ENCODE data around the gene LSS. TPM values are rescaled to one million over a fixed set of nuclear protein-coding genes. Genes with fewer than 3 reads are reported as not detected.

LSS gene
- total RNA-seq, 2 donors from 2014 or later: 56.7 to 85.2 TPM

DNA sequence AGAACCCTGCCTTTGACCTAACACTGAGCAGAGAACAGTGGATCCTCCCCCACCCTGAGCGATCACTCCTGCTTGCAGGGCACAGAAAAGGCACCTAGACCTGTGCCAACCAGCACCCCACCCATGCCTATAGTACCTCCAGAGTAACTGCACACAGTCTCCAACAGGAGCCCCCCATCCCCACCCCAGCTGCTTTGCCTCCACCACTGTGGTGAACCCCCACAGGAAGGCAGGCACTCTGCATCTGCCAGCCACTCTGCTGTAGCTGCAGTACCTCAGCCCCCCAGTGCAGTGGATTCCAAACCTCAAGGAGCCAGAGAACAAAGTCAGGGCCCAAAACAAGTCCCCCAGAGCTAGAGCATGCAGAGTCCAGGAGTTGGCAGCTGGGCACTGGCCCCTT is 55.0 kb downstream of the LSS start:
- Histone ChIP-seq H3K27me3 (ENCODE audit: control insufficient read depth, insufficient read depth, low read length, poor library complexity, severe bottlenecking) (no peaks in the 10 kb centered on the region), H3K9me3 (ENCODE audit: control insufficient read depth, low read length) (peaks cover 8% of the 10 kb centered on the region), H3K4me3 (ENCODE audit: low read length) (no peak overlapping the region), H3K9ac (ENCODE audit: extremely low read depth, low read length, poor library complexity, severe bottlenecking) (no peak overlapping the region), H3K36me3 (ENCODE audit: control insufficient read depth, insufficient read depth, low read length) (no peaks in the 10 kb centered on the region), H3K27ac (ENCODE audit: low read depth, low read length) (no peak overlapping the region), H3K4me1 (ENCODE audit: control insufficient read depth, insufficient read depth, low read length) (no peaks in the 10 kb centered on the region)
- Mint-ChIP-seq H3K27me3 (ENCODE audit: insufficient read depth) (no peaks in the 10 kb centered on the region), H3K4me1 (no peaks in the 10 kb centered on the region), H3K36me3 (ENCODE audit: low read depth) (peaks cover 14% of the 10 kb centered on the region), H3K9me3 (peaks cover 16% of the 10 kb centered on the region), H3K27ac (peak overlapping the region; percentile 74), H3K4me3 (no peak overlapping the region)
- no peak for DNase-seq
- TF ChIP-seq, protein P1, sequence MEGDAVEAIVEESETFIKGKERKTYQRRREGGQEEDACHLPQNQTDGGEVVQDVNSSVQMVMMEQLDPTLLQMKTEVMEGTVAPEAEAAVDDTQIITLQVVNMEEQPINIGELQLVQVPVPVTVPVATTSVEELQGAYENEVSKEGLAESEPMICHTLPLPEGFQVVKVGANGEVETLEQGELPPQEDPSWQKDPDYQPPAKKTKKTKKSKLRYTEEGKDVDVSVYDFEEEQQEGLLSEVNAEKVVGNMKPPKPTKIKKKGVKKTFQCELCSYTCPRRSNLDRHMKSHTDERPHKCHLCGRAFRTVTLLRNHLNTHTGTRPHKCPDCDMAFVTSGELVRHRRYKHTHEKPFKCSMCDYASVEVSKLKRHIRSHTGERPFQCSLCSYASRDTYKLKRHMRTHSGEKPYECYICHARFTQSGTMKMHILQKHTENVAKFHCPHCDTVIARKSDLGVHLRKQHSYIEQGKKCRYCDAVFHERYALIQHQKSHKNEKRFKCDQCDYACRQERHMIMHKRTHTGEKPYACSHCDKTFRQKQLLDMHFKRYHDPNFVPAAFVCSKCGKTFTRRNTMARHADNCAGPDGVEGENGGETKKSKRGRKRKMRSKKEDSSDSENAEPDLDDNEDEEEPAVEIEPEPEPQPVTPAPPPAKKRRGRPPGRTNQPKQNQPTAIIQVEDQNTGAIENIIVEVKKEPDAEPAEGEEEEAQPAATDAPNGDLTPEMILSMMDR (conservative IDR thresholded peaks at IDR 0.05): no peak
- WGBS, 2 experiments (ENCODE audit: insufficient coverage in 1 of 2, insufficient read length in 1 of 2): 90% methylated on average over 1 of the region's 1 CpG; no CpG with 5 or more reads in 1 of the 2 experiments

DNA sequence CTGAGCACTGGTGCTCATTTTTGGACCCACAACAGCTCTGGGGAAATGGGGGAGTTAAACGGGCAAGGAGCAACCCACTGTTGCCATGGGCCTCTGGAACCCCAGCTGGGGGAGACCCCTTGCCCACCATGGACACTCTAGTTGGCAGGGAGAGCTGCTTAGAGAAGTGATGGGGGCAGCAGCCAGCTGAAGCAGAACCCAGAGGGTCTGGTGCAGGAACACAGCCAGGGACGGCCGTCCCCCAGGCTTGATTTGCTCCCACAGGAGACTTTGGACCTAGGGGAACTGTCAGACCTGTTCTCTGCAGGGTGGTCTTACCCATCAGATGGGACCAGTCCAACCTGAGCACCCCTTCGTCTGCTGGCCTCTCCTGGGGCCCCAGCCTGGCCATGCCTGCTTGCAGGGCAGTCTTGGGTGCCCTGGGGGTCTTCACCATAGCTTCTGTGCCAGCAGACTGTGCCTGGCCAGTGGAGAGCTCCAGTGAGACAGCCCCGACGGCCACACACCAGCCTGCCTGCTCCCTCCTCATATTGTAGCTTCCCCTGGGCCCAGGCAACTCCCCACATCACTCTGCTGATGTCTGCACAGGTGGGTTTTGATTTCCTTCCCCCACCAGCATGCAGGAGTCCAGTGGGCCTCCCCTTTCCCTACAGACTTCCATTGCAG is 55.6 kb downstream of the LSS start:
- H3K27ac Mint-ChIP-seq: peak overlapping the region; percentile 74
- no peak overlapping the region for H3K4me3 ChIP-seq (ENCODE audit: low read length)

DNA sequence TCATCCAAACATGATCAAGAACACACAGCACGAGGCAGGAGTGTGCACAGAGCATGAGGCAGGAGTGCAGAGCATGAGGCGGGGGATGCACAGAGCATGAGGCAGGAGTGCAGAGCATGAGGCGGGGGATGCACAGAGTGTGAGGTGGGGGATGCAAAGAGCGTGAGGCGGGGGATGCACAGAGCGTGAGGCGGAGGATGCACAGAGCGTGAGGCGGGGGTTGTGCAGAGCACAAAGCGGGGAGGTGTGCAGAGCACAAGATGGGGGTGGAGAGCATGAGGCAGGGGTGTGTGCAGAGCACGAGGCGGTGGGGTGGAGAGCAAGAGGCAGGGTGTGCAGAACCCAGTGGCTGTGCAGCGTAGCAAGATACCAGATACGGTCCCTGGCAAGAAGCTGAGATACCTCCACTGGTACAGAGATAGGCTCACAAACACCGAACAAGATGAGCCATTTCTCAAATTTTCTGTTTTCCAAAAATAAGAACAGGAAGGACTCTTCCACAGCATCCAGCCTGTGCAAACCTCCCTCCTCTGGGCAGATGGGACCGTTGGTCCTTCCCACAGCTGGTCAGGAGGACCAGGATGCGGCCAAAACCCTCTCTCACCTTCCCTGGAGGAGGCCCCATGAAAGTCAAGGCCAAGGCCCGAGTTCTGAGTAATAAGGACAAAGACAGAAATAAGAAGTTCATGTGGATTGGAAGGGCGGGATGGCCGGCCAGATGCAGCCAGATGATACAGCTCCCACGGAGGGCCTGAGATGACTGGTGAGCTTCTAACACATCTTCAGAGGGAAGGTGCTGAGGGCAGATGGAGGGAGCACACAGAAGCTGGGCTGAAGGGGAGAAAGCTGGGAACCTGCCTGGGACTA is 56.3 kb downstream of the LSS start:
- no peak overlapping the region for H3K27ac Mint-ChIP-seq
- H3K9me3 ChIP-seq (ENCODE audit: control insufficient read depth, low read length): peaks cover 7% of the 10 kb centered on the region
- no peaks in the 10 kb centered on the region for H3K27me3 ChIP-seq (ENCODE audit: control insufficient read depth, insufficient read depth, low read length, poor library complexity, severe bottlenecking)
- no peaks in the 10 kb centered on the region for H3K4me1 Mint-ChIP-seq
- no peak overlapping the region for H3K27ac ChIP-seq (ENCODE audit: low read depth, low read length)
- H3K27me3 Mint-ChIP-seq (ENCODE audit: insufficient read depth): no peaks in the 10 kb centered on the region
- no peak for DNase-seq
- no peaks in the 10 kb centered on the region for H3K4me1 ChIP-seq (ENCODE audit: control insufficient read depth, insufficient read depth, low read length)
- TF ChIP-seq, protein P1 (conservative IDR thresholded peaks at IDR 0.05): no peak
- H3K9ac ChIP-seq (ENCODE audit: extremely low read depth, low read length, poor library complexity, severe bottlenecking): no peak overlapping the region
- WGBS, 2 experiments (ENCODE audit: insufficient coverage in 1 of 2, insufficient read length in 1 of 2): 94 to 96% methylated on average over 12 to 21 of the region's 21 CpGs
- peaks cover 10% of the 10 kb centered on the region for H3K9me3 Mint-ChIP-seq
- H3K36me3 Mint-ChIP-seq (ENCODE audit: low read depth): peaks cover 11% of the 10 kb centered on the region
- no peaks in the 10 kb centered on the region for H3K36me3 ChIP-seq (ENCODE audit: control insufficient read depth, insufficient read depth, low read length)
- H3K4me3 ChIP-seq (ENCODE audit: low read length): no peak overlapping the region
- H3K4me3 Mint-ChIP-seq: no peak overlapping the region

More for the DNA sequence above, 55.6 kb downstream of the LSS start:
- Mint-ChIP-seq H3K27me3 (ENCODE audit: insufficient read depth) (no peaks in the 10 kb centered on the region), H3K4me1 (no peaks in the 10 kb centered on the region), H3K9me3 (peaks cover 16% of the 10 kb centered on the region), H3K4me3 (no peak overlapping the region), H3K36me3 (ENCODE audit: low read depth) (peaks cover 11% of the 10 kb centered on the region)
- H3K4me1 ChIP-seq (ENCODE audit: control insufficient read depth, insufficient read depth, low read length): no peaks in the 10 kb centered on the region
- WGBS, 2 experiments (ENCODE audit: insufficient coverage in 1 of 2, insufficient read length in 1 of 2): 89 to 100% methylated on average over 4 to 6 of the region's 6 CpGs
- TF ChIP-seq, protein P1 (conservative IDR thresholded peaks at IDR 0.05): no peak
- no peak for DNase-seq
- H3K9me3 ChIP-seq (ENCODE audit: control insufficient read depth, low read length): peaks cover 8% of the 10 kb centered on the region
- H3K36me3 ChIP-seq (ENCODE audit: control insufficient read depth, insufficient read depth, low read length): no peaks in the 10 kb centered on the region
- no peaks in the 10 kb centered on the region for H3K27me3 ChIP-seq (ENCODE audit: control insufficient read depth, insufficient read depth, low read length, poor library complexity, severe bottlenecking)
- no peak overlapping the region for H3K27ac ChIP-seq (ENCODE audit: low read depth, low read length)
- H3K9ac ChIP-seq (ENCODE audit: extremely low read depth, low read length, poor library complexity, severe bottlenecking): no peak overlapping the region

Data from endodermal cell (in vitro differentiated cells).